ENCODE data around the gene IMMP2L.

IMMP2L gene

GRCh38 chr7:110857106-110857505 lies 705.2 kb downstream of the IMMP2L start:
- no peak overlapping the region for H3K4me3 Mint-ChIP-seq
- no peaks in the 10 kb centered on the region for H3K9me3 Mint-ChIP-seq
- no peaks in the 10 kb centered on the region for H3K36me3 Mint-ChIP-seq (ENCODE audit: low read depth)
- no peak overlapping the region for H3K27ac Mint-ChIP-seq
- H3K4me1 Mint-ChIP-seq (ENCODE audit: low read depth) = no peaks in the 10 kb centered on the region
- no peaks in the 10 kb centered on the region for H3K27me3 Mint-ChIP-seq (ENCODE audit: low read depth)

- Mint-ChIP-seq H3K4me3 (no peak overlapping the region), H3K36me3 (ENCODE audit: low read depth) (no peaks in the 10 kb centered on the region)
These were observed 705.6 kb downstream of the IMMP2L start for GRCh38 chr7:110856704-110857103.

GRCh38 chr7:110854651-110855050 lies 707.6 kb downstream of the IMMP2L start:
- H3K4me3 Mint-ChIP-seq = no peak overlapping the region

More at GRCh38 chr7:110856704-110857103, 705.6 kb downstream of the IMMP2L start:
- Mint-ChIP-seq H3K27me3 (ENCODE audit: low read depth) (no peaks in the 10 kb centered on the region), H3K9me3 (no peaks in the 10 kb centered on the region), H3K27ac (no peak overlapping the region), H3K4me1 (ENCODE audit: low read depth) (no peaks in the 10 kb centered on the region)

GRCh38 chr7:110854166-110854565 lies 708.1 kb downstream of the IMMP2L start:
- H3K27ac Mint-ChIP-seq = no peak overlapping the region
- H3K4me3 Mint-ChIP-seq = no peak overlapping the region
- H3K9me3 Mint-ChIP-seq = no peaks in the 10 kb centered on the region
- no peaks in the 10 kb centered on the region for H3K36me3 Mint-ChIP-seq (ENCODE audit: low read depth)
- H3K4me1 Mint-ChIP-seq (ENCODE audit: low read depth) = no peaks in the 10 kb centered on the region
- H3K27me3 Mint-ChIP-seq (ENCODE audit: low read depth) = no peaks in the 10 kb centered on the region

More at GRCh38 chr7:110854651-110855050, 707.6 kb downstream of the IMMP2L start:
- Mint-ChIP-seq H3K9me3 (no peaks in the 10 kb centered on the region), H3K27me3 (ENCODE audit: low read depth) (no peaks in the 10 kb centered on the region), H3K4me1 (ENCODE audit: low read depth) (no peaks in the 10 kb centered on the region), H3K27ac (no peak overlapping the region), H3K36me3 (ENCODE audit: low read depth) (no peaks in the 10 kb centered on the region)

- H3K4me1 Mint-ChIP-seq (ENCODE audit: low read depth) = no peaks in the 10 kb centered on the region
- H3K9me3 Mint-ChIP-seq = no peaks in the 10 kb centered on the region
- H3K36me3 Mint-ChIP-seq (ENCODE audit: low read depth) = no peaks in the 10 kb centered on the region
- no peaks in the 10 kb centered on the region for H3K27me3 Mint-ChIP-seq (ENCODE audit: low read depth)
- no peak overlapping the region for H3K4me3 Mint-ChIP-seq
- no peak overlapping the region for H3K27ac Mint-ChIP-seq
These were observed 709.0 kb downstream of the IMMP2L start for GRCh38 chr7:110853263-110853662.

- H3K9me3 Mint-ChIP-seq = no peaks in the 10 kb centered on the region
- no peaks in the 10 kb centered on the region for H3K4me1 Mint-ChIP-seq (ENCODE audit: low read depth)
- H3K27me3 Mint-ChIP-seq (ENCODE audit: low read depth) = no peaks in the 10 kb centered on the region
- no peak overlapping the region for H3K4me3 Mint-ChIP-seq
- no peak overlapping the region for H3K27ac Mint-ChIP-seq
- no peaks in the 10 kb centered on the region for H3K36me3 Mint-ChIP-seq (ENCODE audit: low read depth)
These were observed 709.9 kb downstream of the IMMP2L start for GRCh38 chr7:110852156-110852940.

- Mint-ChIP-seq H3K4me3 (no peak overlapping the region), H3K27ac (no peak overlapping the region), H3K27me3 (ENCODE audit: low read depth) (no peaks in the 10 kb centered on the region), H3K36me3 (ENCODE audit: low read depth) (no peaks in the 10 kb centered on the region), H3K4me1 (ENCODE audit: low read depth) (no peaks in the 10 kb centered on the region), H3K9me3 (no peaks in the 10 kb centered on the region)
These were observed 712.1 kb downstream of the IMMP2L start for GRCh38 chr7:110850224-110850623.

- no peaks in the 10 kb centered on the region for H3K36me3 Mint-ChIP-seq (ENCODE audit: low read depth)
- no peak overlapping the region for H3K27ac Mint-ChIP-seq
- no peaks in the 10 kb centered on the region for H3K9me3 Mint-ChIP-seq
- no peaks in the 10 kb centered on the region for H3K27me3 Mint-ChIP-seq (ENCODE audit: low read depth)
- H3K4me3 Mint-ChIP-seq = no peak overlapping the region
- no peaks in the 10 kb centered on the region for H3K4me1 Mint-ChIP-seq (ENCODE audit: low read depth)
These were observed 719.5 kb downstream of the IMMP2L start for GRCh38 chr7:110842796-110843195.

- H3K4me3 Mint-ChIP-seq = no peak overlapping the region
- H3K27ac Mint-ChIP-seq = no peak overlapping the region
- H3K27me3 Mint-ChIP-seq (ENCODE audit: low read depth) = no peaks in the 10 kb centered on the region
- no peaks in the 10 kb centered on the region for H3K9me3 Mint-ChIP-seq
- H3K36me3 Mint-ChIP-seq (ENCODE audit: low read depth) = no peaks in the 10 kb centered on the region
- no peaks in the 10 kb centered on the region for H3K4me1 Mint-ChIP-seq (ENCODE audit: low read depth)
These were observed 720.3 kb downstream of the IMMP2L start for GRCh38 chr7:110841840-110842545.

- no peaks in the 10 kb centered on the region for H3K36me3 Mint-ChIP-seq (ENCODE audit: low read depth)
- no peaks in the 10 kb centered on the region for H3K27me3 Mint-ChIP-seq (ENCODE audit: low read depth)
- no peaks in the 10 kb centered on the region for H3K9me3 Mint-ChIP-seq
- H3K4me3 Mint-ChIP-seq = no peak overlapping the region
- H3K27ac Mint-ChIP-seq = no peak overlapping the region
- H3K4me1 Mint-ChIP-seq (ENCODE audit: low read depth) = peaks cover 3% of the 10 kb centered on the region
These were observed 722.4 kb downstream of the IMMP2L start for GRCh38 chr7:110839866-110840265.

GRCh38 chr7:110835849-110836248 lies 726.4 kb downstream of the IMMP2L start:
- no peaks in the 10 kb centered on the region for H3K27me3 Mint-ChIP-seq (ENCODE audit: low read depth)
- H3K36me3 Mint-ChIP-seq (ENCODE audit: low read depth) = no peaks in the 10 kb centered on the region
- no peak overlapping the region for H3K4me3 Mint-ChIP-seq
- no peak overlapping the region for H3K27ac Mint-ChIP-seq
- peaks cover 3% of the 10 kb centered on the region for H3K4me1 Mint-ChIP-seq (ENCODE audit: low read depth)
- no peaks in the 10 kb centered on the region for H3K9me3 Mint-ChIP-seq

GRCh38 chr7:110835218-110835617 lies 727.1 kb downstream of the IMMP2L start:
- no peaks in the 10 kb centered on the region for H3K36me3 Mint-ChIP-seq (ENCODE audit: low read depth)
- no peaks in the 10 kb centered on the region for H3K27me3 Mint-ChIP-seq (ENCODE audit: low read depth)
- H3K4me3 Mint-ChIP-seq = no peak overlapping the region
- H3K9me3 Mint-ChIP-seq = no peaks in the 10 kb centered on the region
- H3K27ac Mint-ChIP-seq = no peak overlapping the region
- peaks cover 3% of the 10 kb centered on the region for H3K4me1 Mint-ChIP-seq (ENCODE audit: low read depth)

GRCh38 chr7:110831419-110831818 lies 730.9 kb downstream of the IMMP2L start:
- Mint-ChIP-seq H3K27me3 (ENCODE audit: low read depth) (no peaks in the 10 kb centered on the region), H3K4me1 (ENCODE audit: low read depth) (peaks cover 3% of the 10 kb centered on the region), H3K27ac (no peak overlapping the region), H3K4me3 (no peak overlapping the region), H3K9me3 (no peaks in the 10 kb centered on the region), H3K36me3 (ENCODE audit: low read depth) (peaks cover 2% of the 10 kb centered on the region)

- Mint-ChIP-seq H3K4me3 (no peak overlapping the region), H3K4me1 (ENCODE audit: low read depth) (peaks cover 3% of the 10 kb centered on the region), H3K36me3 (ENCODE audit: low read depth) (peaks cover 2% of the 10 kb centered on the region), H3K27me3 (ENCODE audit: low read depth) (no peaks in the 10 kb centered on the region), H3K9me3 (no peaks in the 10 kb centered on the region), H3K27ac (no peak overlapping the region)
These were observed 731.5 kb downstream of the IMMP2L start for GRCh38 chr7:110830778-110831177.

- Mint-ChIP-seq H3K27ac (no peak overlapping the region), H3K27me3 (ENCODE audit: low read depth) (no peaks in the 10 kb centered on the region), H3K9me3 (peaks cover 3% of the 10 kb centered on the region), H3K4me1 (ENCODE audit: low read depth) (no peaks in the 10 kb centered on the region), H3K4me3 (no peak overlapping the region), H3K36me3 (ENCODE audit: low read depth) (peaks cover 2% of the 10 kb centered on the region)
These were observed 734.4 kb downstream of the IMMP2L start for GRCh38 chr7:110827936-110828335.
